HG02981 (cell line): ENCODE data around the gene MFSD2A.
"Not testable (repeated sequence)": the region's sequence is repeated elsewhere in the genome, so short reads cannot be mapped to it uniquely, and the experiment has no call there.

Experiments used
- ATAC-seq: cut with Tn5 transposase; IDR thresholded peaks from one replicate; pipeline ENCODE4 v1.9.1; 2021; ENCODE audit warnings: mild to moderate bottlenecking, moderate library complexity; ENCODE audit not compliant: unreplicated experiment

Gene MFSD2A

GRCh38 chr1:39954870-39955546 lies at the start of gene MFSD2A:
Gene MFSD2A, plus strand, starts transcription at chr1:39955145. Its CDS starts 148 bp downstream, at chr1:39955293.
- peak; percentile 79 for ATAC-seq

GRCh38 chr1:39905172-39905571 lies 49.8 kb upstream of the MFSD2A start:
- no peak for ATAC-seq

- no peak for ATAC-seq
Measured at GRCh38 chr1:39907528-39908453, 47.2 kb upstream of the MFSD2A start.

GRCh38 chr1:39908534-39908933 lies 46.4 kb upstream of the MFSD2A start:
- ATAC-seq: no peak

GRCh38 chr1:39910263-39910662 lies 44.7 kb upstream of the MFSD2A start:
- no peak for ATAC-seq

GRCh38 chr1:39913136-39913535 lies 41.8 kb upstream of the MFSD2A start:
- ATAC-seq: not testable (repeated sequence)

GRCh38 chr1:39915499-39916129 lies 39.3 kb upstream of the MFSD2A start:
- ATAC-seq: no peak

GRCh38 chr1:39917825-39918224 lies 37.1 kb upstream of the MFSD2A start:
- no peak for ATAC-seq

- no peak for ATAC-seq
Measured at GRCh38 chr1:39919545-39919944, 35.4 kb upstream of the MFSD2A start.

GRCh38 chr1:39922251-39922688 lies 32.7 kb upstream of the MFSD2A start:
- ATAC-seq: no peak

GRCh38 chr1:39925721-39926342 lies 29.1 kb upstream of the MFSD2A start:
- ATAC-seq: no peak

GRCh38 chr1:39926343-39926793 lies 28.6 kb upstream of the MFSD2A start:
- no peak for ATAC-seq

GRCh38 chr1:39926820-39927219 lies 28.1 kb upstream of the MFSD2A start:
- ATAC-seq: no peak

- no peak for ATAC-seq
Measured at GRCh38 chr1:39927538-39927937, 27.4 kb upstream of the MFSD2A start.

GRCh38 chr1:39928809-39929587 lies 25.9 kb upstream of the MFSD2A start:
- no peak for ATAC-seq

GRCh38 chr1:39933956-39934941 lies 20.7 kb upstream of the MFSD2A start:
- no peak for ATAC-seq

GRCh38 chr1:39936724-39937491 lies 18.0 kb upstream of the MFSD2A start:
- ATAC-seq: no peak

- ATAC-seq: no peak
Measured at GRCh38 chr1:39938856-39939255, 16.1 kb upstream of the MFSD2A start.
